HL-60 (cell line): ENCODE data around the gene KCTD8.

Experiments
- GABPA ChIP-seq: IDR thresholded peaks from 2 replicates; pipeline ENCODE4 v1.6.1; 2012; ENCODE audit warnings: low read depth
- POLR2AphosphoS5 ChIP-seq: IDR thresholded peaks from 2 replicates; pipeline ENCODE4 v1.6.1; 2012; ENCODE audit warnings: low read depth
- TF ChIP-seq, protein P1 (sequence below): IDR thresholded peaks from one replicate; pipeline ENCODE4 v1.5.1; 2011; ENCODE audit warnings: low read length, control low read depth, inconsistent platforms; ENCODE audit not compliant: insufficient read depth
- TF ChIP-seq, protein P2 (sequence below): IDR thresholded peaks from 2 replicates; pipeline ENCODE4 v1.6.1; 2012; ENCODE audit warnings: low read depth; ENCODE audit not compliant: insufficient replicate concordance

DNA sequence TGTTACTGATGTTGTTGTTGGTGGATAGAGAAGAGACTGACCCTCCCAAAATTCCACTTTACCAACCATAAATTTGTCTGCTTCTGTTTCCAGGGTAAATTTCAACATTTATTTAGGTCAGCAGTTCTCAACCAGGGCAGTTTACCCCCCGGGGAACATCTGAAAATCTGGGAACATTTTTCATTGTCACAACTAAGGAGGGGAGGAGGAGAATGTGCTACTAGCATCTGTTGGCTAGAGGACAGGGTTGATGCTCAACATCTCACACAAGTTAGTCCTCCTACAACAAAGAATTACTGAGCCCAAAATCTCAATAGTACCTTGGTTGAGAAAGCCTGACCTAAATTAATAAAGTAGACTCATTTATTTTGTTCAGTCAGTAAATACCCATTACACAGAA is 25.7 kb downstream of the KCTD8 start:
- TF ChIP-seq GABPA = no peak
- TF ChIP-seq, protein P1, sequence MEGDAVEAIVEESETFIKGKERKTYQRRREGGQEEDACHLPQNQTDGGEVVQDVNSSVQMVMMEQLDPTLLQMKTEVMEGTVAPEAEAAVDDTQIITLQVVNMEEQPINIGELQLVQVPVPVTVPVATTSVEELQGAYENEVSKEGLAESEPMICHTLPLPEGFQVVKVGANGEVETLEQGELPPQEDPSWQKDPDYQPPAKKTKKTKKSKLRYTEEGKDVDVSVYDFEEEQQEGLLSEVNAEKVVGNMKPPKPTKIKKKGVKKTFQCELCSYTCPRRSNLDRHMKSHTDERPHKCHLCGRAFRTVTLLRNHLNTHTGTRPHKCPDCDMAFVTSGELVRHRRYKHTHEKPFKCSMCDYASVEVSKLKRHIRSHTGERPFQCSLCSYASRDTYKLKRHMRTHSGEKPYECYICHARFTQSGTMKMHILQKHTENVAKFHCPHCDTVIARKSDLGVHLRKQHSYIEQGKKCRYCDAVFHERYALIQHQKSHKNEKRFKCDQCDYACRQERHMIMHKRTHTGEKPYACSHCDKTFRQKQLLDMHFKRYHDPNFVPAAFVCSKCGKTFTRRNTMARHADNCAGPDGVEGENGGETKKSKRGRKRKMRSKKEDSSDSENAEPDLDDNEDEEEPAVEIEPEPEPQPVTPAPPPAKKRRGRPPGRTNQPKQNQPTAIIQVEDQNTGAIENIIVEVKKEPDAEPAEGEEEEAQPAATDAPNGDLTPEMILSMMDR = no peak
- TF ChIP-seq POLR2AphosphoS5 = no peak
- TF ChIP-seq, protein P2, sequence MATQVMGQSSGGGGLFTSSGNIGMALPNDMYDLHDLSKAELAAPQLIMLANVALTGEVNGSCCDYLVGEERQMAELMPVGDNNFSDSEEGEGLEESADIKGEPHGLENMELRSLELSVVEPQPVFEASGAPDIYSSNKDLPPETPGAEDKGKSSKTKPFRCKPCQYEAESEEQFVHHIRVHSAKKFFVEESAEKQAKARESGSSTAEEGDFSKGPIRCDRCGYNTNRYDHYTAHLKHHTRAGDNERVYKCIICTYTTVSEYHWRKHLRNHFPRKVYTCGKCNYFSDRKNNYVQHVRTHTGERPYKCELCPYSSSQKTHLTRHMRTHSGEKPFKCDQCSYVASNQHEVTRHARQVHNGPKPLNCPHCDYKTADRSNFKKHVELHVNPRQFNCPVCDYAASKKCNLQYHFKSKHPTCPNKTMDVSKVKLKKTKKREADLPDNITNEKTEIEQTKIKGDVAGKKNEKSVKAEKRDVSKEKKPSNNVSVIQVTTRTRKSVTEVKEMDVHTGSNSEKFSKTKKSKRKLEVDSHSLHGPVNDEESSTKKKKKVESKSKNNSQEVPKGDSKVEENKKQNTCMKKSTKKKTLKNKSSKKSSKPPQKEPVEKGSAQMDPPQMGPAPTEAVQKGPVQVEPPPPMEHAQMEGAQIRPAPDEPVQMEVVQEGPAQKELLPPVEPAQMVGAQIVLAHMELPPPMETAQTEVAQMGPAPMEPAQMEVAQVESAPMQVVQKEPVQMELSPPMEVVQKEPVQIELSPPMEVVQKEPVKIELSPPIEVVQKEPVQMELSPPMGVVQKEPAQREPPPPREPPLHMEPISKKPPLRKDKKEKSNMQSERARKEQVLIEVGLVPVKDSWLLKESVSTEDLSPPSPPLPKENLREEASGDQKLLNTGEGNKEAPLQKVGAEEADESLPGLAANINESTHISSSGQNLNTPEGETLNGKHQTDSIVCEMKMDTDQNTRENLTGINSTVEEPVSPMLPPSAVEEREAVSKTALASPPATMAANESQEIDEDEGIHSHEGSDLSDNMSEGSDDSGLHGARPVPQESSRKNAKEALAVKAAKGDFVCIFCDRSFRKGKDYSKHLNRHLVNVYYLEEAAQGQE = no peak
